Natural killer cell treated with Interleukin-12 subunit alpha and Interleukin-12 subunit beta and Interleukin-15 and Interleukin-18, amount 100 ng/mL, for 72 hours (primary cell): ENCODE results near the gene B4GALNT3. TPM values are rescaled to one million over a fixed set of nuclear protein-coding genes. Genes with fewer than 3 reads are reported as not detected.

Experiments
- ATAC-seq, 2 donors: fragments of 150-1000 bp; cut with Tn5 transposase in 1 of 2; sonication (Bioruptor Pico), chemical (Tn5 transposase) in 1 of 2; 2 replicates each; pipeline ENCODE4 v1.10.0; 2021
- DNase-seq: peaks from one replicate; pipeline ENCODE4 v3.0.0; 2022; ENCODE audit warnings: low spot score
- H3K27ac Mint-ChIP-seq, 2 donors: 1 replicate in 1 of 2; 2 replicates in 1 of 2; pipeline ENCODE4 v1.8.0; 2022; ENCODE audit warnings: mixed read lengths in 2 of 2, mild to moderate bottlenecking in 1 of 2, moderate library complexity in 1 of 2
- H3K27me3 Mint-ChIP-seq, 2 donors: 1 replicate in 1 of 2; 2 replicates in 1 of 2; pipeline ENCODE4 v1.8.0; 2022; ENCODE audit warnings: mixed read lengths in 2 of 2
- H3K36me3 Mint-ChIP-seq: one replicate; pipeline ENCODE4 v1.8.0; 2022; ENCODE audit warnings: mixed read lengths
- H3K4me1 Mint-ChIP-seq, 2 donors: 1 replicate in 1 of 2; 2 replicates in 1 of 2; pipeline ENCODE4 v1.8.0; 2022; ENCODE audit warnings: low read depth in 2 of 2, mixed read lengths in 2 of 2, mild to moderate bottlenecking in 1 of 2
- H3K4me3 Mint-ChIP-seq: one replicate; pipeline ENCODE4 v1.8.0; 2022; ENCODE audit warnings: mixed read lengths
- H3K9me3 Mint-ChIP-seq: 2 replicates; pipeline ENCODE4 v1.8.0; 2022; ENCODE audit warnings: mixed read lengths
- total RNA-seq, 2 donors: library from RNA; stranded (reverse); gene quantifications; one replicate each; pipeline ENCODE4 v1.2.3, GENCODE V29; 2022

B4GALNT3 gene
- total RNA-seq, 2 donors from 2014 or later: 14.1 to 20.6 TPM

DNA sequence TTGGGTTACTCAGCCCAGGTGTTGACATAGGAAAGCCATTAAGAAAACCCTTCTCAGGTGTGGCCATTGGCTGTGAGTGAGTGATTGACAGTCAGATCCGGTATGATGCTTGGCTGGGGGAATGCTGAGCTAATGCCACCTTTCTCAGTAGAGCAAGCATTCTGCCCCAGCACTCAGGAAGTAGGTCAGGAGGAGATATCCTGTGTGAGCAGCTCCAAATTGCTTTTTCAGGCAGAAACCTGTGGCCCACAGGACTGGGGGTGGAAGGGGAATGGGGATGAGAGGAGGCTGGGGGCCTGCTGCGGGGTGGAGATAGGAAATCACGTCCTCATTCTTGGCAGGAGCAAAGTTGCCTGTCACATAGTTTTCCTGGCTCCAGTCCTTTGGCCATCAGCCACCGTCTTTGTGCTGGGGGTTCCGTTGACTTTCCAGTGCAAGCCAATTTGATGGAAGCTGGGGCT is 147.8 kb downstream of the B4GALNT3 start:
- H3K36me3 Mint-ChIP-seq: no peaks in the 10 kb centered on the region
- ATAC-seq (no peak), DNase-seq (no peak)
- H3K4me3 Mint-ChIP-seq: peak overlapping the region; percentile 12
- H3K27ac Mint-ChIP-seq: peak overlapping the region; percentile 66 to 93
- H3K27me3 Mint-ChIP-seq: no peaks in the 10 kb centered on the region
- no peaks in the 10 kb centered on the region for H3K9me3 Mint-ChIP-seq
- peaks cover 45 to 49% of the 10 kb centered on the region in 2 donors for H3K4me1 Mint-ChIP-seq

DNA sequence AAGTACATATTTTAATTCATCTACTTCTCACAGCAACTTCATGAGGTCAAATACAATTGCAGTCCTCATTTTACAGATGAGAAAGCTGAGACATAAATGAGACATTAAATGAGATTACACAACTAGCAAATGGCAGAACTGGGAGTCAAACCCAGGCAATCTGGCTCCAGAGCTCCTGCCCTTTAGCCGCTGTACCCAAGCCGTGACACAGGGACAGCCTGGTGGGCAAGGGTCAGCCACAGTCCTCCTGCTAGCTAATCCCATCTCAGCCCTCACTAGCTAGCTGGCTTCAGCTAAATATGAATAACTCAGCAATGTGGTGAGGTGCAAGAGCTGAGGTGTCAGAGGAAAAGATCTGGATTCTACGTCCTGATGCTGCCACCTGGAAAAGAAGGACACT is 148.7 kb downstream of the B4GALNT3 start:
- DNase-seq: no peak
- H3K4me1 Mint-ChIP-seq: peaks cover 49 to 51% of the 10 kb centered on the region in 2 donors
- H3K27ac Mint-ChIP-seq: peak overlapping the region; percentile 66 to 93

DNA sequence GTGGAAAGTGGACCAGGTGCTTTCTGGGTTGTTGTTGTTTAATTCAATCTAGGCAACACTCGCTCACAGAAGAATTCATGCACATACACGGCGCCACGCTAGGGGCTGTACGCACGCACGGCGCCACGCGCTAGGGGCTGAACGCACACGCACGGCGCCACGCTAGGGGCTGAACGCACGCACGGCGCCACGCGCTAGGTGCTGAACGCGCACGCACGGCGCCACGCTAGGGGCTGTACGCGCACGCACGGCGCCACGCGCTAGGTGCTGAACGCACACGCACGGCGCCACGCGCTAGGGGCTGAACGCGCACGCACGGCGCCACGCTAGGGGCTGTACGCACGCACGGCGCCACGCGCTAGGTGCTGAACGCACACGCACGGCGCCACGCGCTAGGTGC is 149.2 kb downstream of the B4GALNT3 start:
- no peaks in the 10 kb centered on the region for H3K9me3 Mint-ChIP-seq
- H3K27me3 Mint-ChIP-seq: no peaks in the 10 kb centered on the region
- H3K36me3 Mint-ChIP-seq: no peaks in the 10 kb centered on the region
- peak overlapping the region; percentile 10 for H3K4me3 Mint-ChIP-seq
- peak overlapping the region in 1 of 2 donors; percentile 96 for H3K27ac Mint-ChIP-seq
- DNase-seq: no peak
- no peak for ATAC-seq
- H3K4me1 Mint-ChIP-seq: peaks cover 49 to 50% of the 10 kb centered on the region in 2 donors

More for the DNA sequence above, 148.7 kb downstream of the B4GALNT3 start:
- Mint-ChIP-seq H3K9me3 (no peaks in the 10 kb centered on the region), H3K27me3 (no peaks in the 10 kb centered on the region), H3K36me3 (no peaks in the 10 kb centered on the region), H3K4me3 (peak overlapping the region; percentile 12)
- ATAC-seq: no peak

DNA sequence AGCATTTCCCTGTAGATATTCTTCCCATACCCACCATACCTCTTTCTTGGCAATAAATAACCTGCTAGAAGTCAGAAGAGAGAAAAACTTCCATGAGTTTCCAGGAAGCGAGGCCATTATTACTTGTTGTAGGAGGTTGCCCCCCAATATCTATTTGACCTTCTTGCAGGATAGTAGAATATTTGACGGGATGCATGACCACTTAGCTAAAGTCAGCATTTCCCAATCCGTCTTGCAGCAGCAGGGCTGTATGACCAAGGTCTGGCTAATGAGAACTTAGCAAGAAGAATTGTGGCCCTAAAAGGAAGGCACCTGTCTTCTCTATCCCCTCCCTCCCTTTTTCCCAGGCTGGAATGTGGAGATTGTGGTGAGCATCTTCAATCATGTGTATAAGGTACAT is 152.0 kb downstream of the B4GALNT3 start:
- no peaks in the 10 kb centered on the region for H3K36me3 Mint-ChIP-seq
- DNase-seq (no peak), ATAC-seq (no peak)
- peak overlapping the region; percentile 94 to 96 for H3K27ac Mint-ChIP-seq
- no peaks in the 10 kb centered on the region for H3K27me3 Mint-ChIP-seq
- no peaks in the 10 kb centered on the region for H3K9me3 Mint-ChIP-seq
- H3K4me1 Mint-ChIP-seq: peaks cover 51 to 60% of the 10 kb centered on the region in 2 donors
- peak overlapping the region; percentile 13 for H3K4me3 Mint-ChIP-seq

DNA sequence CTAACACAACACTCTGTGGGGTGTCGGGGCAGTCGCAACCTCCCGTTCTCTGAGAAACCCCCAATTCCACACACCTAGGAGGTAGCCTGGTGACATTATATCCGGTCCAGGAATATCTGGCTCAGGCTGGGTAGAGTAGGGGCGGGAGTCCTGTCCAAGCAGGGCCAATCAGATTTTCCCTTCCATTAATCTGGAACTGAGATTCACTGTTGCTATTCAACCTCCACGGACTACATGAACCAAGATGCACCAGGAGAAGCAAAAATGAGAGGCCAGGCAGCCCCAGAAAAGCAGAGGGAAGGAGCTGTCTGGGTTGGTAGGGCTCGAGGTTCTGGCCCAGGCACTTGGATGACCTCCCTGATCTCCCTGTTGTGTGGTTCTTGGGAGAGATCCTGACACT is 152.6 kb downstream of the B4GALNT3 start:
- Mint-ChIP-seq H3K4me1 (peaks cover 49 to 58% of the 10 kb centered on the region in 2 donors), H3K4me3 (no peak overlapping the region), H3K27ac (peak overlapping the region; percentile 94 to 96), H3K9me3 (no peaks in the 10 kb centered on the region), H3K36me3 (no peaks in the 10 kb centered on the region), H3K27me3 (no peaks in the 10 kb centered on the region)
- DNase-seq (no peak), ATAC-seq (no peak)

DNA sequence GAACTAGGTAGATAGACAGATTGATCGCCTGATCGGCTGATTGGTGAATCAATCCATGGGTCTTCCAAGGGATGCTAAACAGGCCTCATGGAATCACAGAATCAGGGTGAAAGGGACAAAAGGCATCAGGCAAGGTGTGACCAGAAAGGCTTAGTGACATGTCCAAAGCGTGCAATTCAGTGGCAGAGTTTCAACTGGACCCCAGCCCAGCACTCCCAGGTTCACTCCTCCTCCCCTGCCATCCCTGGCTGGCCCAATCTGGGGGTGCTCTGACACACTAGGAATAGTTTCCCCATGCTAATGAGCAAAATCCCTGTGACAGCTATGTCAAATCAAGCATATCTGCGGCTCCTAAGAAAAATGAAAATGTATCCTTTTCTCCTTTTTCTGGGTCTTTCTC is 153.1 kb downstream of the B4GALNT3 start:
- ATAC-seq: no peak
- H3K27ac Mint-ChIP-seq: peak overlapping the region; percentile 94 to 96
- H3K9me3 Mint-ChIP-seq: no peaks in the 10 kb centered on the region
- no peaks in the 10 kb centered on the region for H3K27me3 Mint-ChIP-seq
- DNase-seq: no peak
- no peaks in the 10 kb centered on the region for H3K36me3 Mint-ChIP-seq
- peaks cover 48 to 58% of the 10 kb centered on the region in 2 donors for H3K4me1 Mint-ChIP-seq
- H3K4me3 Mint-ChIP-seq: no peak overlapping the region

Other genes starting within 250 kb of the B4GALNT3 start
- under 1 TPM in 1 of 2 donors, not detected in 1; 0.11 TPM for gene SLC6A12, start 245.8 kb upstream of the B4GALNT3 start, total RNA-seq
- 1 to 10 TPM in 1 of 2 donors, under 1 TPM in 1; 0.92 to 1.9 TPM for gene SLC6A13, start 197.1 kb upstream of the B4GALNT3 start, total RNA-seq
- 100 to 1,000 TPM; 109 to 124 TPM for gene KDM5A, start 70.6 kb upstream of the B4GALNT3 start, total RNA-seq
- 10 to 100 TPM; 13.4 to 23.4 TPM for gene CCDC77, start 58.3 kb upstream of the B4GALNT3 start, total RNA-seq
- 10 to 100 TPM in 1 of 2 donors, 1 to 10 TPM in 1; 8.6 to 15.3 TPM for gene NINJ2, start 203.5 kb downstream of the B4GALNT3 start, total RNA-seq